Measurements from ENCODE around the gene QPRT.

DNA sequence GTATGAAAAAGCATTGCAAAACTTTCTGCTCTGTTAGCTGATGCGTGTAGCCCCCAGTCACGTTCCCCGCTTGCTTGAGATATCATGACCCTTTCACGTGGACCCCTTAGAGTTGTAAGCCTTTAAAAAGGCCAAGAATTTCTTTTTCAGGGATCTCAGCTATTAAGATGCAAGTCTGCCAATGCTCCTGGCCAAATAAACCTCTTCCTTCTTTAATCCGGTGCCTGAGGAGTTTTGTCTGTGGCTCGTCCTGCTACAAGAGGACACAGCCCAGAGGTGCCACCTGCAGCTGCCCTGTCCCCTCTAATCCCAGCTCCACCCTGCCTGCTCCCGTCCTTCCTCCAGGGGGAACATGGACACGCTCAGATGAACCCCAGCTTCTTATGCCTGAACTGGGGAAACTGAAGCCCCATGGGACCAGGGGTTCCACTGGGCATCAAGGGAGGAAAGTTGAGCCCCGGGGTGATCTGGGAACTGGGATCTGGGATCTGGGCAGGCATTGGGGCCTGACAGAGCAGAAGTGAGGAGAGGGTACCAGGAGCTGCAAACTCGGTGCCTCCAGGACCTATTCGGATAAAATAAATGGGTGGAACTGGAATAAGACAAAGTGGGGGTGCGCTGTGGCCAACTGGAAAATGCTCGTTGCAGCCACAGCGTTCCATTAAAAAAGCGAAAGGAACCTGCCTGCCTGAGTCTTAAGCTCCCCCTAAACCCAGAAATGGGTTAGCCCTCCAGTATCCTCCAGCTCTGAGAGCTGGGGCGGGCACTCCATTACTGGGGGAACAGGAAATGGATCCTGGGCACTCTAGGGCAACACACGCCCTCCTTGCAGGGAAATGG lies 19.7 kb downstream of the QPRT start:
- TF ChIP-seq, protein P1, sequence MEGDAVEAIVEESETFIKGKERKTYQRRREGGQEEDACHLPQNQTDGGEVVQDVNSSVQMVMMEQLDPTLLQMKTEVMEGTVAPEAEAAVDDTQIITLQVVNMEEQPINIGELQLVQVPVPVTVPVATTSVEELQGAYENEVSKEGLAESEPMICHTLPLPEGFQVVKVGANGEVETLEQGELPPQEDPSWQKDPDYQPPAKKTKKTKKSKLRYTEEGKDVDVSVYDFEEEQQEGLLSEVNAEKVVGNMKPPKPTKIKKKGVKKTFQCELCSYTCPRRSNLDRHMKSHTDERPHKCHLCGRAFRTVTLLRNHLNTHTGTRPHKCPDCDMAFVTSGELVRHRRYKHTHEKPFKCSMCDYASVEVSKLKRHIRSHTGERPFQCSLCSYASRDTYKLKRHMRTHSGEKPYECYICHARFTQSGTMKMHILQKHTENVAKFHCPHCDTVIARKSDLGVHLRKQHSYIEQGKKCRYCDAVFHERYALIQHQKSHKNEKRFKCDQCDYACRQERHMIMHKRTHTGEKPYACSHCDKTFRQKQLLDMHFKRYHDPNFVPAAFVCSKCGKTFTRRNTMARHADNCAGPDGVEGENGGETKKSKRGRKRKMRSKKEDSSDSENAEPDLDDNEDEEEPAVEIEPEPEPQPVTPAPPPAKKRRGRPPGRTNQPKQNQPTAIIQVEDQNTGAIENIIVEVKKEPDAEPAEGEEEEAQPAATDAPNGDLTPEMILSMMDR (conservative IDR thresholded peaks at IDR 0.05 in 1 of 2, IDR thresholded peaks at IDR 0.05 in 1 of 2; ENCODE audit: low read depth in 1 of 2, low read length in 2 of 2): no peak
- TF ChIP-seq EZH2 (IDR thresholded peaks at IDR 0.05; ENCODE audit: low read length, missing control alignments): no peak
